Measurements from ENCODE around the gene ODF2. TPM values are rescaled to one million over a fixed set of nuclear protein-coding genes. Genes with fewer than 3 reads are reported as not detected.
"Not testable (repeated sequence)": the region's sequence is repeated elsewhere in the genome, so short reads cannot be mapped to it uniquely, and the experiment has no call there.

ODF2 gene
- total RNA-seq, 1 donor from 2014 or later, result 17.6 TPM

GRCh38 chr9:128499920-128500319, 44.1 kb downstream of the ODF2 start:
- DNase-seq (ENCODE audit: low read depth), result no peak
- H3K27me3 ChIP-seq (ENCODE audit: control insufficient read depth, insufficient read depth, low read length), result no peaks in the 10 kb centered on the region
- peaks cover 8% of the 10 kb centered on the region for H3K36me3 ChIP-seq (ENCODE audit: control insufficient read depth, insufficient read depth, low read length)
- no peak for FAIRE-seq
- no peak overlapping the region for H3K4me3 ChIP-seq (ENCODE audit: low read depth, low read length)
- no peak for TF ChIP-seq CTCF (IDR thresholded peaks at IDR 0.05; ENCODE audit: insufficient read depth, low read length, severe bottlenecking)

- DNase-seq (ENCODE audit: low read depth); H3K36me3 ChIP-seq (ENCODE audit: control insufficient read depth, insufficient read depth, low read length); H3K4me3 ChIP-seq (ENCODE audit: low read depth, low read length); FAIRE-seq; H3K27me3 ChIP-seq (ENCODE audit: control insufficient read depth, insufficient read depth, low read length): not testable (repeated sequence)
These were observed 47.6 kb downstream of the ODF2 start for GRCh38 chr9:128503415-128503825.

GRCh38 chr9:128503870-128504269, 48.1 kb downstream of the ODF2 start:
- FAIRE-seq, result no peak
- Histone ChIP-seq H3K27me3 (ENCODE audit: control insufficient read depth, insufficient read depth, low read length) (no peaks in the 10 kb centered on the region), H3K36me3 (ENCODE audit: control insufficient read depth, insufficient read depth, low read length) (peaks cover 3% of the 10 kb centered on the region), H3K4me3 (ENCODE audit: low read depth, low read length) (peak overlapping the region; percentile 79)
- TF ChIP-seq CTCF (IDR thresholded peaks at IDR 0.05; ENCODE audit: insufficient read depth, low read length, severe bottlenecking), result no peak
- peak; percentile 17 for DNase-seq (ENCODE audit: low read depth)

GRCh38 chr9:128504485-128505413, 48.9 kb downstream of the ODF2 start, which contains the start of gene GLE1:
GLE1 (plus strand) TSS chr9:128504719; CDS start chr9:128504806, 87 bp downstream.
- H3K36me3 ChIP-seq (ENCODE audit: control insufficient read depth, insufficient read depth, low read length), result peaks cover 4% of the 10 kb centered on the region
- FAIRE-seq (no peak), DNase-seq (ENCODE audit: low read depth) (peak; percentile 83)
- TF ChIP-seq CTCF (IDR thresholded peaks at IDR 0.05; ENCODE audit: insufficient read depth, low read length, severe bottlenecking), result no peak
- peak within 1 kb of the TSS; percentile 79 for H3K4me3 ChIP-seq (ENCODE audit: low read depth, low read length)
- H3K27me3 ChIP-seq (ENCODE audit: control insufficient read depth, insufficient read depth, low read length), result no peaks in the 10 kb centered on the region

- Histone ChIP-seq H3K36me3 (ENCODE audit: control insufficient read depth, insufficient read depth, low read length) (peaks cover 5% of the 10 kb centered on the region), H3K27me3 (ENCODE audit: control insufficient read depth, insufficient read depth, low read length) (no peaks in the 10 kb centered on the region), H3K4me3 (ENCODE audit: low read depth, low read length) (peak overlapping the region; percentile 79)
- TF ChIP-seq CTCF (IDR thresholded peaks at IDR 0.05; ENCODE audit: insufficient read depth, low read length, severe bottlenecking), result no peak
- FAIRE-seq (no peak), DNase-seq (ENCODE audit: low read depth) (no peak)
These were observed 49.6 kb downstream of the ODF2 start for GRCh38 chr9:128505414-128505765.

GRCh38 chr9:128505906-128506305, 50.1 kb downstream of the ODF2 start:
- H3K36me3 ChIP-seq (ENCODE audit: control insufficient read depth, insufficient read depth, low read length); DNase-seq (ENCODE audit: low read depth); H3K4me3 ChIP-seq (ENCODE audit: low read depth, low read length); H3K27me3 ChIP-seq (ENCODE audit: control insufficient read depth, insufficient read depth, low read length); FAIRE-seq: not testable (repeated sequence)
